ENCODE data around the gene ACACB.

Gene ACACB

GRCh38 chr12:109188108-109188712, 71.8 kb downstream of the ACACB start:
- no peaks in the 10 kb centered on the region for H3K9me3 ChIP-seq
- no peak for DNase-seq
- no peaks in the 10 kb centered on the region for H3K4me1 ChIP-seq
- H3K36me3 ChIP-seq: 0 out of 2 replicates have a peak, but pooled peaks cover 3% of the 10 kb centered on the region
- no peak for TF ChIP-seq CTCF (IDR thresholded peaks at IDR 0.05; ENCODE audit: low read depth, low read length)
- no peak overlapping the region for H3K4me3 ChIP-seq (ENCODE audit: low read depth, low read length)
- H3K27me3 ChIP-seq: no peaks in the 10 kb centered on the region

DNA sequence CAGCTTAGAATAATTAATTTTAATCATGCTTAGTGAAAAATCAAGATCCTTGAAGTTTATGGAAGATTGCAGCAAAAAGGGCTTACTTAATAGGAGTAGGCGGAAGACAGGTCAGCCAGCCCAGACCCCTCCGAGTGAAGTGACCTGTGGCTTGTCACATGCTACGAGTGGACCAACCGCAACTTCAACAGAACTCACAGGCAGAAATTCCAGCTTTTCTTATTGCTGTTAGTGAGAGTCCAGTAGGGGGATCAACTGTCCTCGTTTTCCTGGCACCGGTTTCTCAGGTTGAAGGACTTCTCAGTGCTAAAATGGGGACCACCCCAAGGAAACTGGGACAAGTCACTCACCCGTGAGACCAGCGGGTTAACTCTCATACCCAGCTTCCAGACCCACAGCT, 72.9 kb downstream of the ACACB start:
- Histone ChIP-seq H3K4me3 (ENCODE audit: low read depth, low read length) (no peak overlapping the region), H3K36me3 (0 out of 2 replicates have a peak, but pooled peaks cover 3% of the 10 kb centered on the region), H3K4me1 (no peaks in the 10 kb centered on the region), H3K9me3 (no peaks in the 10 kb centered on the region), H3K27me3 (no peaks in the 10 kb centered on the region)
- DNase-seq: no peak
- TF ChIP-seq CTCF (IDR thresholded peaks at IDR 0.05; ENCODE audit: low read depth, low read length): no peak

- no peaks in the 10 kb centered on the region for H3K9me3 ChIP-seq
- TF ChIP-seq CTCF (IDR thresholded peaks at IDR 0.05; ENCODE audit: low read depth, low read length): no peak
- H3K4me3 ChIP-seq (ENCODE audit: low read depth, low read length): no peak overlapping the region
- H3K36me3 ChIP-seq: no peaks in the 10 kb centered on the region
- no peaks in the 10 kb centered on the region for H3K4me1 ChIP-seq
- DNase-seq: no peak
- H3K27me3 ChIP-seq: no peaks in the 10 kb centered on the region
These were observed 75.3 kb downstream of the ACACB start for GRCh38 chr12:109191621-109192250.

DNA sequence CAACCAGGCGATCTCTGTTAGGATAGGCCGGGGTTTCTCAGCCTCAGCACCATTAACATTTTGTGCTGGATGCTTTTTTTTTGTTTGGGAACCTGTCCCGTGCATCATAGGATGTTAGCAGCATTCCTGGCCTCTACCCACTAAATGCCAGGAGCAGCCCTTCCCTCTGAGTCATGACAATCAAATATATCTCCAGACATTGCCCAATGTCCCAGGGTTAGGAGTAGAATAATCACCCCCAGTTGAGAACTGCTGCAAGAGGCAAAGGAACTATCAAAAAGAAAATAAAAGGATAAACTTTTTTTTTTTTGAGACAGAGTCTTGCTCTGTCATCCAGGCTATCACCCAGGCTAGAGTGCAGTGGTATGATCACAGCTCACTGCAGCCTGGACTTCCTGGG, 76.0 kb downstream of the ACACB start:
- no peak for TF ChIP-seq CTCF (IDR thresholded peaks at IDR 0.05; ENCODE audit: low read depth, low read length)
- Histone ChIP-seq H3K9me3 (no peaks in the 10 kb centered on the region), H3K36me3 (no peaks in the 10 kb centered on the region), H3K4me1 (no peaks in the 10 kb centered on the region), H3K4me3 (ENCODE audit: low read depth, low read length) (no peak overlapping the region), H3K27me3 (no peaks in the 10 kb centered on the region)
- no peak for DNase-seq

DNA sequence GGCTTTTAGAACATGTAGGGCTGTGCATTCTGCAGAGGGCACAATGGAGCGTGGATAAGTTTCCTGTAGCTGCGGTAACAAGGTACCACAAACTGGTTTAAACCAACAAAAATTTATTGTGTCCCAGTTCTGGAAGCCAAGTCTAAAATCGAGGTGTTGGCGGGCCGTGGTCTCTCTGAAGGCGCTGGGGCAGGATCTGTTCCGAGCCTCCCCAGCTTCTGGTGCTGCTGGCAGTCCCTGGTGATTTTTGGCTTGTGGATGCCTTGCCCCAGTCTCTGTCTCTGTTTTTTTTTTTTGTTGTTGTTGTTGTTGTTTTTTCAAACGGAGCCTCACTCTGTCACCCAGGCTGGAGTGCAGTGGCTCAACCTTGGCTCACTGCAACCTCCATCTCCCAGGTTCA, 77.5 kb downstream of the ACACB start:
- H3K27me3 ChIP-seq: no peaks in the 10 kb centered on the region
- H3K36me3 ChIP-seq: no peaks in the 10 kb centered on the region
- no peak for TF ChIP-seq CTCF (IDR thresholded peaks at IDR 0.05; ENCODE audit: low read depth, low read length)
- no peaks in the 10 kb centered on the region for H3K9me3 ChIP-seq
- no peaks in the 10 kb centered on the region for H3K4me1 ChIP-seq
- no peak overlapping the region for H3K4me3 ChIP-seq (ENCODE audit: low read depth, low read length)
- no peak for DNase-seq

- no peak for DNase-seq
- Histone ChIP-seq H3K27me3 (no peaks in the 10 kb centered on the region), H3K4me3 (ENCODE audit: low read depth, low read length) (no peak overlapping the region), H3K4me1 (no peaks in the 10 kb centered on the region), H3K9me3 (no peaks in the 10 kb centered on the region), H3K36me3 (no peaks in the 10 kb centered on the region)
- TF ChIP-seq CTCF (IDR thresholded peaks at IDR 0.05; ENCODE audit: low read depth, low read length): no peak
These were observed 79.9 kb downstream of the ACACB start for GRCh38 chr12:109196332-109196731.

Measured in BE2C (cell line).